K562 (cell line): Measurements from ENCODE around the gene ASMT. TPM values are rescaled to one million over a fixed set of nuclear protein-coding genes. Genes with fewer than 3 reads are reported as not detected.

Source experiments
- ATAC-seq: fragments of 200-7000 bp; cut with Tn5 transposase; 3 replicates; pipeline ENCODE4 v1.9.1; 2020; ENCODE audit warnings: moderate library complexity
- BruUV-seq: library from RNA; stranded (reverse); fragments of 400-500 nt; replicated peaks from 2 replicates; lab custom pipeline; 2021; lab: Mats Ljungman, UMichigan
- CTCF ChIA-PET: fragments of 300-600 bp; formaldehyde crosslinking; extraction: SDS; loops from one replicate; lab custom pipeline; 2021; ENCODE audit warnings: low intra/inter-chr PET ratio; lab: Yijun Ruan, JAX
- POLR2A ChIA-PET: fragments of 300-600, 350-650 bp; sonication (Branson Sonifier 250); formaldehyde crosslinking; extraction: SDS; loops from one replicate; lab custom pipeline; 2021; ENCODE audit warnings: antibody characterized with exemption, inconsistent platforms; lab: Yijun Ruan, JAX
- DNase-seq, 4 experiments: peaks; one replicate each; pipeline versions ENCODE4 v3.0.0 to v3.0.0-alpha.2; 2011 to 2018; ENCODE audit warnings: low spot score in 3 of 4, mixed read lengths in 3 of 4; ENCODE audit errors: extremely low read depth in 1 of 4
- FAIRE-seq: peaks from 2 replicates; lab custom pipeline; 2011; peaks lifted over from hg19 to GRCh38; lab: Jason Lieb, UNC
- H2AFZ ChIP-seq: 2 replicates; pipeline ENCODE4 v1.6.0; 2011; ENCODE audit warnings: low read depth, low read length, control low read depth, inconsistent platforms
- H3K27ac ChIP-seq: fragments of 200-600 bp; 3 replicates; pipeline ENCODE4 v1.8.0; 2011; ENCODE audit warnings: low read depth, mild to moderate bottlenecking, control low read depth, inconsistent platforms, low read length, moderate library complexity, mixed read lengths; ENCODE audit errors: extremely low read depth
- H3K27me3 ChIP-seq, 2 experiments: fragments of 300-600 bp in 1 of 2; 2 replicates in 1 of 2; 3 replicates in 1 of 2; pipeline versions ENCODE4 v1.6.0 to v1.8.0; 2011; ENCODE audit warnings: inconsistent platforms in 2 of 2, low read length in 2 of 2, mild to moderate bottlenecking in 1 of 2, mixed read lengths in 1 of 2, moderate library complexity in 1 of 2; ENCODE audit not compliant: control insufficient read depth in 2 of 2, insufficient read depth in 2 of 2
- H3K36me3 ChIP-seq: fragments of 300-600 bp; 3 replicates; pipeline ENCODE4 v1.8.0; 2011; ENCODE audit warnings: mild to moderate bottlenecking, low read length, inconsistent platforms; ENCODE audit not compliant: control insufficient read depth, insufficient read depth
- H3K4me1 ChIP-seq, 2 experiments: fragments of 200-600 bp in 1 of 2; replicated peaks in 1 of 2; 2 replicates in 1 of 2; 3 replicates in 1 of 2; pipeline versions ENCODE4 v1.5.1 to v1.8.0; 2011; ENCODE audit warnings: inconsistent platforms in 2 of 2, low read length in 2 of 2, mild to moderate bottlenecking in 1 of 2, mixed read lengths in 1 of 2, moderate library complexity in 1 of 2; ENCODE audit not compliant: control insufficient read depth in 2 of 2, insufficient read depth in 2 of 2
- H3K4me2 ChIP-seq: 2 replicates; pipeline ENCODE4 v1.6.1; 2011; ENCODE audit warnings: low read length, control low read depth, inconsistent platforms, mixed read lengths; ENCODE audit not compliant: insufficient read depth
- H3K4me3 ChIP-seq: fragments of 200-600 bp; sonication (generic), shearing (Covaris generic); 2 replicates; pipeline ENCODE4 v1.5.1; 2016; ENCODE audit warnings: control low read depth, inconsistent platforms
- H3K79me2 ChIP-seq: fragments of 200-600 bp; 3 replicates; pipeline ENCODE4 v1.8.0; 2011; ENCODE audit warnings: low read length, inconsistent platforms; ENCODE audit not compliant: control insufficient read depth, insufficient read depth
- H3K9ac ChIP-seq, 2 experiments: 2 replicates each; pipeline versions ENCODE4 v1.6.0 to v1.6.1; 2011; ENCODE audit warnings: low read depth in 2 of 2, low read length in 2 of 2, control low read depth in 1 of 2, inconsistent platforms in 1 of 2, mild to moderate bottlenecking in 1 of 2, mixed read lengths in 1 of 2; ENCODE audit not compliant: insufficient read depth in 1 of 2
- H3K9me1 ChIP-seq: one replicate; pipeline ENCODE4 v1.6.0; 2011; ENCODE audit warnings: inconsistent platforms, mild to moderate bottlenecking, low read length, moderate library complexity; ENCODE audit not compliant: control insufficient read depth, insufficient read depth
- H3K9me3 ChIP-seq: replicated peaks from 2 replicates; pipeline ENCODE4 v1.5.1; 2011; ENCODE audit warnings: low read depth, low read length, inconsistent platforms; ENCODE audit not compliant: control insufficient read depth, insufficient read depth
- H4K20me1 ChIP-seq: replicated peaks from 2 replicates; pipeline ENCODE4 v1.6.1; 2011; ENCODE audit warnings: low read length, inconsistent platforms, mixed read lengths; ENCODE audit not compliant: control insufficient read depth, insufficient read depth
- HSF4 ChIP-seq: fragments of 250-450 bp; sonication (Bioruptor Pico); IDR thresholded peaks from 2 replicates; pipeline ENCODE4 v2.1.2; 2022; ENCODE audit warnings: mild to moderate bottlenecking, moderate library complexity, borderline replicate concordance
- MXI1 ChIP-seq: IDR thresholded peaks from 2 replicates; pipeline ENCODE4 v1.6.1; 2011; ENCODE audit warnings: low read depth, mild to moderate bottlenecking, improper control_type of control experiment, low read length
- PML ChIP-seq: IDR thresholded peaks from 2 replicates; pipeline ENCODE4 v1.6.1; 2012; ENCODE audit warnings: low read length, inconsistent platforms
- SIX5 ChIP-seq, 2 experiments: IDR thresholded peaks; 2 replicates each; pipeline ENCODE4 v1.6.1; 2011; ENCODE audit warnings: low read length in 2 of 2, borderline replicate concordance in 1 of 2, low read depth in 1 of 2, mild to moderate bottlenecking in 1 of 2, moderate library complexity in 1 of 2; ENCODE audit not compliant: insufficient read depth in 1 of 2
- WGBS: fragments of 100-300 bp; shearing (Covaris generic); methylation state at CpG from one replicate; pipeline ENCODE4 v1.1.6; 2016; ENCODE audit warnings: low coverage, mixed read lengths; ENCODE audit not compliant: insufficient coverage; ENCODE audit errors: missing lambda C conversion rate; 5-methylcytosine and 5-hydroxymethylcytosine counted together
- in situ Hi-C: fragments of 300-500 bp; cut with MboI; formaldehyde crosslinking; loops from 4 replicates; pipeline ENCODE4 v1.15.0; 2018; ENCODE audit warnings: inconsistent platforms, mixed read lengths
- intact Hi-C: fragments of 100-400 bp; cut with micrococcal nuclease; formaldehyde crosslinking; loops from 2 replicates; pipeline ENCODE4 v1.14.2; 2022
- polyA plus RNA-seq, 8 experiments: library from polyadenylated mRNA; depleted of rRNA in 4 of 8; stranded (reverse) in 5 of 8; unstranded in 3 of 8; fragments of >200 nt; fragmentation: Nextera tagmentation in 2 of 8; fragmentation: Illumina TruSeq in 1 of 8; extraction: Ambion mirVana in 2 of 8; extraction: Trizol in 1 of 8; gene quantifications; 2 replicates each; pipeline versions ENCODE4 v1.2.1 to v1.2.3, GENCODE V29; 2011 to 2014; ENCODE audit warnings: inconsistent platforms in 1 of 8, missing spikeins in 1 of 8
- total RNA-seq, 7 experiments: library from RNA; depleted of rRNA in 6 of 7; stranded (reverse); fragments of >200 nt in 6 of 7; fragmentation: Illumina TruSeq in 2 of 7; extraction: Trizol in 2 of 7; gene quantifications; 2 replicates each; pipeline versions ENCODE4 v1.2.1 to v1.2.3, GENCODE V29; 2011 to 2021; ENCODE audit warnings: low replicate concordance in 1 of 7

Gene ASMT
- total and polyA plus RNA-seq, 9 of the 15 experiments (the other 6 are each of a cell fraction or from before 2014, with no cell fraction given), result 0.06 TPM; not detected in 8

- no peaks in the 10 kb centered on the region for H3K9me3 ChIP-seq
- no peak overlapping the region for H3K4me3 ChIP-seq
- H3K36me3 ChIP-seq, result no peaks in the 10 kb centered on the region
- FAIRE-seq, result no peak
- TF ChIP-seq PML (no peak), HSF4 (no peak)
- TF ChIP-seq, all 486 proteins: peak for 0
- no peak overlapping the region for H3K9ac ChIP-seq
- ATAC-seq, result peak; percentile 28; the same call in 1 of the 3 replicates
- WGBS, result 68% methylated on average over 3 of the region's 10 CpGs
- no TSS peak for BruUV-seq
- CTCF ChIA-PET, result no interaction called here
- DNase-seq, result no peak
- H3K9me1 ChIP-seq, result no peaks in the 10 kb centered on the region
- H4K20me1 ChIP-seq, result no peaks in the 10 kb centered on the region
- peaks cover 0 to 6% of the 10 kb centered on the region in 2 experiments; a peak in 1 of 5 replicates for H3K4me1 ChIP-seq
- no peaks in the 10 kb centered on the region for H3K79me2 ChIP-seq
- H3K27ac ChIP-seq, result no peak overlapping the region
- in situ Hi-C loops (no loop called here), intact Hi-C loops (no loop called here)
- peaks cover 0 to 2% of the 10 kb centered on the region in 2 experiments; a peak in 2 of 5 replicates for H3K27me3 ChIP-seq
- POLR2A ChIA-PET, result no interaction called here
- H2AFZ ChIP-seq, result no peak overlapping the region
- H3K4me2 ChIP-seq, result no peak overlapping the region
These were observed 5.1 kb upstream of the ASMT start for GRCh38 chrX:1609762-1610161.

GRCh38 chrX:1610166-1610565, 4.7 kb upstream of the ASMT start:
- no peaks in the 10 kb centered on the region for H3K79me2 ChIP-seq
- no peak overlapping the region for H3K4me3 ChIP-seq
- CTCF ChIA-PET, result no interaction called here
- no peaks in the 10 kb centered on the region for H3K9me1 ChIP-seq
- no peak overlapping the region for H3K9ac ChIP-seq
- intact Hi-C loops (no loop called here), in situ Hi-C loops (no loop called here)
- H3K27ac ChIP-seq, result no peak overlapping the region
- no peaks in the 10 kb centered on the region for H3K36me3 ChIP-seq
- no peak overlapping the region for H3K4me2 ChIP-seq
- no peaks in the 10 kb centered on the region for H4K20me1 ChIP-seq
- 65% methylated on average over 5 of the region's 15 CpGs for WGBS
- FAIRE-seq (no peak), ATAC-seq (no peak), DNase-seq (no peak)
- H2AFZ ChIP-seq, result no peak overlapping the region
- peaks cover 0 to 6% of the 10 kb centered on the region in 2 experiments; a peak in 2 of 5 replicates for H3K27me3 ChIP-seq
- TF ChIP-seq MXI1 (no peak), SIX5 (IDR thresholded peaks at IDR 0.05; ENCODE audit: borderline replicate concordance in 1 of 2, insufficient read depth in 1 of 2, low read depth in 1 of 2, low read length in 2 of 2) (no peak)
- peaks cover 0 to 6% of the 10 kb centered on the region in 2 experiments; a peak in 1 of 5 replicates for H3K4me1 ChIP-seq
- H3K9me3 ChIP-seq, result no peaks in the 10 kb centered on the region
- POLR2A ChIA-PET, result no interaction called here
- BruUV-seq, result no TSS peak
